ENCODE results near the gene TDP1. TPM values are rescaled to one million over a fixed set of nuclear protein-coding genes. Genes with fewer than 3 reads are reported as not detected.

The TDP1 gene
- total RNA-seq, 6 donors from 2014 or later: 6.4 to 33.5 (median 13.5) TPM

DNA sequence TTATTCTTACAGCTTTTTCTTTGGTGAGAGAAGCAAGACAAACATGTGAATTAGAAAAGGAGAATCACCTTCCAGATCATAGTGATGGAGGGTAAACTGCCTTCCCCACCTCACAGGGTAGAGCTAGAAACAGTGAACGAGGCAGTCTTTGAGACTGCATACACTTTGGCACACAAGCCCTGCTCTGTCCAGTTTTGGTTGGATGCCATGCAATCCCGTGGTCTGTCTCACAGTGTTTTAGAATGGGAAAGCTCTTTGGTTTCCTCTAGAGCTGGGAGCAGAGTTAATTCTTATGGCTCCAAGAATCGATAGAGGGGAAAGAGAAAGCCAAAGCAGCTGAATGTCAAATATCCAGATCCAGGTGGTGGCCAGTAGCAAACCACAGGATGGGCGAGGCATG lies 21.9 kb downstream of the TDP1 start:
- no peak for ATAC-seq (ENCODE audit: low FRiP score in 2 of 2)
- DNase-seq: no peak
- H3K36me3 ChIP-seq: peaks cover 0 to 37% (median 15%) of the 10 kb centered on the region in 4 donors
- no peak for TF ChIP-seq POLR2A (IDR thresholded peaks at IDR 0.05)
- TF ChIP-seq POLR2AphosphoS5 (IDR thresholded peaks at IDR 0.05): no peak
- TF ChIP-seq, protein P1, sequence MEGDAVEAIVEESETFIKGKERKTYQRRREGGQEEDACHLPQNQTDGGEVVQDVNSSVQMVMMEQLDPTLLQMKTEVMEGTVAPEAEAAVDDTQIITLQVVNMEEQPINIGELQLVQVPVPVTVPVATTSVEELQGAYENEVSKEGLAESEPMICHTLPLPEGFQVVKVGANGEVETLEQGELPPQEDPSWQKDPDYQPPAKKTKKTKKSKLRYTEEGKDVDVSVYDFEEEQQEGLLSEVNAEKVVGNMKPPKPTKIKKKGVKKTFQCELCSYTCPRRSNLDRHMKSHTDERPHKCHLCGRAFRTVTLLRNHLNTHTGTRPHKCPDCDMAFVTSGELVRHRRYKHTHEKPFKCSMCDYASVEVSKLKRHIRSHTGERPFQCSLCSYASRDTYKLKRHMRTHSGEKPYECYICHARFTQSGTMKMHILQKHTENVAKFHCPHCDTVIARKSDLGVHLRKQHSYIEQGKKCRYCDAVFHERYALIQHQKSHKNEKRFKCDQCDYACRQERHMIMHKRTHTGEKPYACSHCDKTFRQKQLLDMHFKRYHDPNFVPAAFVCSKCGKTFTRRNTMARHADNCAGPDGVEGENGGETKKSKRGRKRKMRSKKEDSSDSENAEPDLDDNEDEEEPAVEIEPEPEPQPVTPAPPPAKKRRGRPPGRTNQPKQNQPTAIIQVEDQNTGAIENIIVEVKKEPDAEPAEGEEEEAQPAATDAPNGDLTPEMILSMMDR (IDR thresholded peaks at IDR 0.05): no peak
- TF ChIP-seq EP300 (IDR thresholded peaks at IDR 0.05): no peak
- H3K4me1 ChIP-seq: no peaks in the 10 kb centered on the region
- WGBS, 2 donors: 94 to 95% methylated on average over 4 of the region's 4 CpGs
- no peak overlapping the region for H3K27ac ChIP-seq
- H3K4me3 ChIP-seq: no peak overlapping the region
- H3K27me3 ChIP-seq: no peaks in the 10 kb centered on the region
- no peaks in the 10 kb centered on the region for H3K9me3 ChIP-seq

DNA sequence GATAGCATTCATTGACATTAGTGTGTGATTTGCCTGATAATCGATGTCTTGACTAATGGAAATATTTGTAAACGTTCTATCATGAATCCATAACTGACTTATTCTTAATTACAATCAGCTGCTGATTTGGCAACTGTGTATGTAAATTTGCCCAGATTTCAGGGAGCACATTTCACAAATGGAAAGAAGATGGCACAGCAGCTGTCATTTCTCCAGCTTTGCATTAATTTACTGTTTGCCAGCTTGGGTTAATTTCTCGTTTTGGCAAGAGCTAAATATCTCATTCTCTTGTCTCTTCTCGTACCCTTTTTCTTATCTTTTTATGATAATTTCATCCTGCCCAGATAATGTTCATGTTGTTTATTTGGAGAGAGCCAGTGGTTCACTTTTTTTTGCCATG lies 22.9 kb downstream of the TDP1 start:
- H3K36me3 ChIP-seq: peaks cover 0 to 44% (median 15%) of the 10 kb centered on the region in 4 donors
- H3K4me3 ChIP-seq: no peak overlapping the region
- H3K9me3 ChIP-seq: no peaks in the 10 kb centered on the region
- DNase-seq (no peak), ATAC-seq (ENCODE audit: low FRiP score in 2 of 2) (no peak)
- no peaks in the 10 kb centered on the region for H3K27me3 ChIP-seq
- no peak overlapping the region for H3K27ac ChIP-seq
- 90% methylated on average over 4 of the region's 4 CpGs for WGBS, 2 donors
- no peak for TF ChIP-seq POLR2AphosphoS5 (IDR thresholded peaks at IDR 0.05)
- no peak for TF ChIP-seq POLR2A (IDR thresholded peaks at IDR 0.05)
- no peak for TF ChIP-seq EP300 (IDR thresholded peaks at IDR 0.05)
- TF ChIP-seq, protein P1 (IDR thresholded peaks at IDR 0.05): no peak
- H3K4me1 ChIP-seq: no peaks in the 10 kb centered on the region

GRCh38 chr14:89983375-89983774 lies 27.6 kb downstream of the TDP1 start:
- whole genome bisulfite sequencing, 2 donors: 93 to 100% methylated on average over 2 of the region's 2 CpGs
- no peak for ATAC-seq (ENCODE audit: low FRiP score in 2 of 2)

GRCh38 chr14:89986462-89987160 lies 30.9 kb downstream of the TDP1 start:
- ATAC-seq (ENCODE audit: low FRiP score in 2 of 2) (no peak), DNase-seq (no peak)
- Histone ChIP-seq H3K27ac (no peak overlapping the region), H3K4me1 (no peaks in the 10 kb centered on the region), H3K27me3 (no peaks in the 10 kb centered on the region), H3K4me3 (no peak overlapping the region), H3K36me3 (peaks cover 0 to 48% (median 11%) of the 10 kb centered on the region in 4 donors), H3K9me3 (no peaks in the 10 kb centered on the region)
- 85 to 89% methylated on average over 5 of the region's 5 CpGs for WGBS, 2 donors
- TF ChIP-seq, protein P1 (IDR thresholded peaks at IDR 0.05): no peak
- no peak for TF ChIP-seq EP300 (IDR thresholded peaks at IDR 0.05)
- TF ChIP-seq POLR2A (IDR thresholded peaks at IDR 0.05): no peak
- TF ChIP-seq POLR2AphosphoS5 (IDR thresholded peaks at IDR 0.05): no peak

More at GRCh38 chr14:89983375-89983774, 27.6 kb downstream of the TDP1 start:
- Histone ChIP-seq H3K27ac (no peak overlapping the region), H3K4me1 (no peaks in the 10 kb centered on the region), H3K36me3 (peaks cover 0 to 55% (median 17%) of the 10 kb centered on the region in 4 donors), H3K4me3 (no peak overlapping the region), H3K9me3 (no peaks in the 10 kb centered on the region), H3K27me3 (no peaks in the 10 kb centered on the region)
- no peak for DNase-seq
- TF ChIP-seq EP300 (IDR thresholded peaks at IDR 0.05) (no peak), POLR2AphosphoS5 (IDR thresholded peaks at IDR 0.05) (no peak), POLR2A (IDR thresholded peaks at IDR 0.05) (no peak)
- TF ChIP-seq, protein P1 (IDR thresholded peaks at IDR 0.05): no peak

GRCh38 chr14:89987161-89987475 lies 31.4 kb downstream of the TDP1 start:
- peaks cover 0 to 47% (median 10%) of the 10 kb centered on the region in 4 donors for H3K36me3 ChIP-seq
- DNase-seq (no peak), ATAC-seq (ENCODE audit: low FRiP score in 2 of 2) (no peak)
- no peak overlapping the region for H3K4me3 ChIP-seq
- no peak overlapping the region for H3K27ac ChIP-seq
- H3K27me3 ChIP-seq: no peaks in the 10 kb centered on the region
- no peak for TF ChIP-seq POLR2AphosphoS5 (IDR thresholded peaks at IDR 0.05)
- H3K9me3 ChIP-seq: no peaks in the 10 kb centered on the region
- no peaks in the 10 kb centered on the region for H3K4me1 ChIP-seq
